GM06990 (cell line): Measurements from ENCODE around the gene CMSS1.

Experiments used
- DNase-seq: peaks from one replicate; pipeline ENCODE4 v3.0.0-alpha.2; 2011; ENCODE audit not compliant: insufficient read length; ENCODE audit errors: extremely low read depth
- H3K27me3 ChIP-seq: replicated peaks from 2 replicates; pipeline ENCODE4 v1.6.0; 2011; ENCODE audit warnings: low read length; ENCODE audit not compliant: control insufficient read depth, insufficient read depth
- H3K36me3 ChIP-seq: 2 replicates; pipeline ENCODE4 v1.5.1; 2011; ENCODE audit warnings: low read length; ENCODE audit not compliant: control insufficient read depth, insufficient read depth
- H3K4me3 ChIP-seq: replicated peaks from 2 replicates; pipeline ENCODE4 v1.5.1; 2011; ENCODE audit warnings: low read depth, mild to moderate bottlenecking, control low read depth, low read length
- TF ChIP-seq, protein P1 (sequence below): IDR thresholded peaks from 2 replicates; pipeline ENCODE4 v1.5.1; 2011; ENCODE audit warnings: low read length, control low read depth, mild to moderate bottlenecking, inconsistent platforms; ENCODE audit not compliant: insufficient read depth, poor library complexity, severe bottlenecking

Gene CMSS1

DNA sequence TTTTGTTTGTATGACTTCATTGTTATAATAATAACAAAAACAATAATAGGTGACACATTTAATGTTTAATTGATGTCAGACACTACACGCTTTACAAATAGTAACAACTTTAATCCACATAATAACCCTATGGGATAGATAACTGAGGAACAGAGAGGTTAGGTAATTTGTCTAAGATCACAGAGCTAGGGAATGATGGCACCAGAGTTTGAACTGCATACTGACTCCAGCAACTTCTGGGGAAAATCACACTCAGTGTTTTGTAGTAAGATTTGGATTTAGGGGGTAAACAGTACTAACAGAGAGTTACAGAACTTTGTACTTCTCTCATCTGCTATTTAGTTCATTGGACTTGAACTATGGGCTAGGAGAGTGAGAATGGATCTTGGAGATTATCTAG lies 66.0 kb downstream of the CMSS1 start:
- TF ChIP-seq, protein P1, sequence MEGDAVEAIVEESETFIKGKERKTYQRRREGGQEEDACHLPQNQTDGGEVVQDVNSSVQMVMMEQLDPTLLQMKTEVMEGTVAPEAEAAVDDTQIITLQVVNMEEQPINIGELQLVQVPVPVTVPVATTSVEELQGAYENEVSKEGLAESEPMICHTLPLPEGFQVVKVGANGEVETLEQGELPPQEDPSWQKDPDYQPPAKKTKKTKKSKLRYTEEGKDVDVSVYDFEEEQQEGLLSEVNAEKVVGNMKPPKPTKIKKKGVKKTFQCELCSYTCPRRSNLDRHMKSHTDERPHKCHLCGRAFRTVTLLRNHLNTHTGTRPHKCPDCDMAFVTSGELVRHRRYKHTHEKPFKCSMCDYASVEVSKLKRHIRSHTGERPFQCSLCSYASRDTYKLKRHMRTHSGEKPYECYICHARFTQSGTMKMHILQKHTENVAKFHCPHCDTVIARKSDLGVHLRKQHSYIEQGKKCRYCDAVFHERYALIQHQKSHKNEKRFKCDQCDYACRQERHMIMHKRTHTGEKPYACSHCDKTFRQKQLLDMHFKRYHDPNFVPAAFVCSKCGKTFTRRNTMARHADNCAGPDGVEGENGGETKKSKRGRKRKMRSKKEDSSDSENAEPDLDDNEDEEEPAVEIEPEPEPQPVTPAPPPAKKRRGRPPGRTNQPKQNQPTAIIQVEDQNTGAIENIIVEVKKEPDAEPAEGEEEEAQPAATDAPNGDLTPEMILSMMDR, result no peak
- DNase-seq, result no peak
- Histone ChIP-seq H3K4me3 (no peak overlapping the region), H3K36me3 (no peaks in the 10 kb centered on the region), H3K27me3 (no peaks in the 10 kb centered on the region)

DNA sequence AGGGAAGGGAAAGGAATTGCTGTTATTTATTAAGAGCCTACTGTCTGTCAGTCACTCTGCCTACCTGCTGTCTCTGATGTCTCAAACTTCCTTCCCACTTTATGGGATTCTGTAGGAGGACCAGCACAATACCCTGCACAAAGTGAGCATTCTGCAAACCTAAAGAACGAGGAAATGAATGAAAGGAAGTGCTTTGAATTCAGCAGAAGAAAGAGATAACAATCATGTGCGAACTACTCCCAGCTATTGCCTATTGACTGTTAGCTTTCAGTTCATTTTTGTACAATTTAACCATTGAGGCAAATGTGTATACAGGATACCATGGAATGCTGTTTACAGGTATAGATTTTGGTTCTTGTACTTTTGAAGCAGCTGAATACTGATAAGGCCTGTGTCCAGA lies 66.8 kb downstream of the CMSS1 start:
- Histone ChIP-seq H3K4me3 (no peak overlapping the region), H3K36me3 (no peaks in the 10 kb centered on the region), H3K27me3 (no peaks in the 10 kb centered on the region)
- TF ChIP-seq, protein P1, result no peak
- no peak for DNase-seq

DNA sequence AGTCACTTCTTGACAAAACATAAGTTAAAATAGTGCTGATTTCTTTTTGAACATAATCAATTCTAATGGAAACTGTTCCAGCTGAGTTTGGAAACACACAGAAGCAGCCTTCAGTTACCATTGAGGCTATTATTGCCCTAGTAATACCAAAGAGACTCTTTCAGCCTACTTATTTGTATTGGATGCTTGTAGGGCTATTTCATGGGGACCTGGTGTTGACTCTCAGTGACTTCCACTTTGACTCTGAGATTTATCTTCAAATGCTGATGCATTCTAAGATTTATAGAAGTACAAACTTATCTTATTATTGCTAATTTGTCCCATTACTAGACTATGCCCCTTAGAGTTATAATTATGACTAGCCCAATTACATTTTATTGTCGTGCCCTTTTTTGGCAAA lies 67.4 kb downstream of the CMSS1 start:
- no peaks in the 10 kb centered on the region for H3K36me3 ChIP-seq
- TF ChIP-seq, protein P1, result no peak
- H3K27me3 ChIP-seq, result no peaks in the 10 kb centered on the region
- no peak overlapping the region for H3K4me3 ChIP-seq
- no peak for DNase-seq

DNA sequence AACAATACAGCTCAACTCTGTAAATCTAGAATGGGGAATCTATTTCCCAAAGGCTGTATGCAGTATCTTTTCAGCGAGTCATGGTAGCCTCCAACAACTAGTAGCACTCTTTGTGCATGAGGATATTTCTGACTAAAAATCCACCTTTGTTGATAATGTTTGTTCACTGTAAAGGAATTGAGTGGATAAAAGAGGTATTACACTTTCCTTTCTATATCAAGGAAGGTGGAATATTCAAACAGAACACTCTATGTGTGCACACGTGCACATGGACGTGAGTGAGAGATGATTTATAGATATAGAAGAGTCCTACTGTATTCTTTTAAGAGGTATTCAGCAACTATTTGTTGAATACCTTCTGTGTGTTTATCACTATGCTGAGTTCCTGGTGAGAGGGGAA lies 68.2 kb downstream of the CMSS1 start:
- H3K27me3 ChIP-seq, result no peaks in the 10 kb centered on the region
- no peaks in the 10 kb centered on the region for H3K36me3 ChIP-seq
- no peak for DNase-seq
- H3K4me3 ChIP-seq, result no peak overlapping the region
- TF ChIP-seq, protein P1, result no peak

DNA sequence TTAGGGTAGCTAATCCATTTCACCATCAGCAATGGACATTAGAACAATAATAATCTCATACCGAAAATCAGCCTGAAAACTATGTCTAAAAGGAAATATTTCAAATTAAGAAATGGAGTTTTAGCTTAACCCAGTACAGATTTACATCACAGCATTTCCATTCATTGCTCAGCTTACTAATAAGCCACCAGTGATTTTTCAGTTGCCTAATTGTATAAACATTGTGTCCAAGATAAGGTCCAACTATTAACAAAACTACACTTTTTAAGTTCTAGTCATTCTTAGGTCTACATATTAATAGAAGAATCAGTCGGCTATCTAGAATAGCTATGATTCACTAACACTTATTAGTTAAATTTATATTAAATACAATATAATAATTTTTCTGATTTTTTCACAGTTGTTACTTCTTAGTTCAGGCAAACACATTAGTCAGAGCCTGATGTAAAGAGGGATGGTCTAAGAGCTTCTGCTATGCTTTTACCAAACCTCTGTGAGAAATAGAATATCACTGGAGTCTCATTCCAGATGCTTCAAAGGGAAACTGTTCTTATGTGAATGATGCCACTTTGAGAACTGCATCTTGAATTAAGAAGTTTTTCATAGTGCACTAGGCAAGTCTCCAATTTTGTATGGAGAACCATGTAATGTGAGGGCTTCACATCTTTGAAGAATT lies 74.1 kb downstream of the CMSS1 start:
- Histone ChIP-seq H3K36me3 (no peaks in the 10 kb centered on the region), H3K27me3 (no peaks in the 10 kb centered on the region), H3K4me3 (no peak overlapping the region)
- TF ChIP-seq, protein P1, result no peak
- DNase-seq, result no peak

DNA sequence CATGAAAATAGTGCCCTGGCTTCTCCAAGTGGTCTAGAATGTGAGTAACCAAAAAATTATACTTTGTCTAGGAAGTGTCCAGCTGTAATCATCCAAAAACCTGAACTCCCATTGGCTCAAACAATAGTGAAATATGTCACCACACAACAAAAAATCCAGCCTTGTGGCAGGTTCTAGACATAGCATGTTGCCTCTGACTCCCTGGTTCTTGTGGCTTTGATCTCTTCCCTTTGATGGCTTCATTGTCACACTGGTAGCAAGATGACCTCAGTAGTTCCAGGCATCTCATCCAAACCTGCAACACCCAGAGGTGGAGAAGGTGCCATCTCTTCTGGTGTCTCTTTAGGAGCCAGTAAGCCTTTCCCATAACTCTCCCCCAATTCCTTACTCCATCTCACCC lies 74.7 kb downstream of the CMSS1 start:
- Histone ChIP-seq H3K36me3 (no peaks in the 10 kb centered on the region), H3K4me3 (no peak overlapping the region), H3K27me3 (no peaks in the 10 kb centered on the region)
- DNase-seq, result no peak
- TF ChIP-seq, protein P1, result no peak
